ENCODE data around the gene SLC36A3. TPM values are rescaled to one million over a fixed set of nuclear protein-coding genes. Genes with fewer than 3 reads are reported as not detected.

Gene SLC36A3
- total and polyA plus RNA-seq, 2 of the 8 experiments (the other 6 are each of a cell fraction or from before 2014, with no cell fraction given) = not detected

DNA sequence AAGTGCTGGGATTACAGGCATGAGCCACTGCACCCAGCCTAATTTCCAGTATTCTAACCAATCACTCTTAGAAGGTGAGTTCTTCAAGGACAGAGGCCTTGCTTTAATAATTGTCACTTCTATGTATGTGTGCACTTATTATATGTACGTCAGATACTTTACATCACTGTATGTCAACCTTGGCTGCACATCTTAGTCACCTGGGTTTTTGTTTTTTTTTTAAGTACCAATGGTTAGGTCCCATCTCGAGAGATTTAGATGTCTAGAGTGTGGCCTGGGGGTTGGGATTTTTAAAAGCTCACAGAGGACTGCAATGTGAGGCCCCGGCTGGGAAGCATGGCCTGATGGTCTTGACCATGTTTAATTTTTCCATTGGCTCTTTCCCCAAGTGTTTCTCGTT lies 60.4 kb downstream of the SLC36A3 start:
- no peak overlapping the region for H2BK5ac ChIP-seq (ENCODE audit: low read depth, low read length)
- TF ChIP-seq CBX5 (IDR thresholded peaks at IDR 0.05; ENCODE audit: low read depth, low read length) (no peak), RAD21 (IDR thresholded peaks at IDR 0.05 in 1 of 2, conservative IDR thresholded peaks at IDR 0.05 in 1 of 2; ENCODE audit: low read depth in 2 of 2, low read length in 2 of 2) (no peak), SRF (IDR thresholded peaks at IDR 0.05; ENCODE audit: low read depth, low read length) (no peak), YY1 (IDR thresholded peaks at IDR 0.05; ENCODE audit: low read depth, low read length) (no peak), HDAC6 (IDR thresholded peaks at IDR 0.05; ENCODE audit: low read depth, low read length) (no peak), FOSL1 (IDR thresholded peaks at IDR 0.05; ENCODE audit: insufficient read depth, low read depth, low read length) (no peak), EGR1 (IDR thresholded peaks at IDR 0.05; ENCODE audit: borderline replicate concordance, low read depth, low read length) (no peak), SP1 (IDR thresholded peaks at IDR 0.05; ENCODE audit: low read depth, low read length) (no peak), HDAC2 (IDR thresholded peaks at IDR 0.05; ENCODE audit: borderline replicate concordance in 1 of 2, low read depth in 2 of 2, low read length in 2 of 2) (no peak), TEAD4 (IDR thresholded peaks at IDR 0.05; ENCODE audit: low read depth, low read length) (no peak)
- no peak overlapping the region for H2AK5ac ChIP-seq (ENCODE audit: low read depth, low read length)
- H3K27me3 ChIP-seq (replicated peaks in 1 of 4; ENCODE audit: control insufficient read depth in 3 of 4, extremely low read depth in 1 of 4, insufficient read depth in 3 of 4, low read length in 3 of 4) = no peaks in the 10 kb centered on the region
- H4K20me1 ChIP-seq (replicated peaks in 1 of 2; ENCODE audit: control insufficient read depth in 1 of 2, insufficient read depth in 2 of 2, low read length in 2 of 2) = no peaks in the 10 kb centered on the region
- no peak overlapping the region for H3K4ac ChIP-seq (replicated peaks; ENCODE audit: insufficient read length, low read depth, low read length)
- ChIA-PET CTCF (ENCODE audit: partially characterized antibody) (interaction anchor here (3.2 to 7.4 kb wide), 2 partner anchors 8 to 15 kb away, joined by 13 to 75 read pairs; partner anchors contain the start of gene GM2A), POLR2A (ENCODE audit: partially characterized antibody) (no interaction called here)
- H3K18ac ChIP-seq (ENCODE audit: extremely low read depth, low read length) = no peak overlapping the region
- no peak overlapping the region for H3K4me3 ChIP-seq (ENCODE audit: extremely low read depth in 1 of 4, insufficient read depth in 2 of 4, low read depth in 3 of 4, low read length in 4 of 4)
- 90% methylated on average over 4 of the region's 4 CpGs; no CpG with 5 or more reads in 1 of the 2 experiments for WGBS, 2 experiments (ENCODE audit: extremely low coverage in 1 of 2, insufficient coverage in 1 of 2, insufficient read length in 1 of 2, insufficient replicate concordance in 2 of 2, low coverage in 1 of 2, low lambda C conversion rate in 2 of 2, missing lambda C conversion rate in 1 of 2)
- no peak overlapping the region for H4K91ac ChIP-seq (replicated peaks; ENCODE audit: insufficient read length, low read length)
- no peak overlapping the region for H2BK20ac ChIP-seq (ENCODE audit: low read length)
- no peaks in the 10 kb centered on the region for H3K36me3 ChIP-seq (ENCODE audit: control insufficient read depth in 2 of 4, insufficient read depth in 4 of 4, low read length in 3 of 4)
- no peak overlapping the region for H3K14ac ChIP-seq (ENCODE audit: insufficient read length)
- H2BK15ac ChIP-seq (ENCODE audit: low read length) = no peak overlapping the region
- H3K23ac ChIP-seq (ENCODE audit: insufficient read length) = no peak overlapping the region
- no peak overlapping the region for H4K5ac ChIP-seq (ENCODE audit: insufficient read length, low read depth, low read length)
- no peak for DNase-seq (ENCODE audit: low read depth in 1 of 2, low spot score in 2 of 2)
- H3K27ac ChIP-seq (ENCODE audit: low read depth, low read length) = no peak overlapping the region
- no peaks in the 10 kb centered on the region for H3K9me3 ChIP-seq (ENCODE audit: insufficient read depth in 2 of 2, low read depth in 1 of 2, low read length in 1 of 2)
- H3K9ac ChIP-seq (replicated peaks in 1 of 4; ENCODE audit: extremely low read depth in 1 of 4, low read depth in 3 of 4, low read length in 3 of 4) = no peak overlapping the region
- no peaks in the 10 kb centered on the region for H3K79me1 ChIP-seq (ENCODE audit: low read depth, low read length)
- no peaks in the 10 kb centered on the region for H3K23me2 ChIP-seq (ENCODE audit: low read depth, low read length)
- no peak overlapping the region for H2BK12ac ChIP-seq (ENCODE audit: low read depth, low read length)
- peaks cover 2 to 11% (median 6%) of the 10 kb centered on the region in 4 experiments; a peak in 6 of 7 replicates for H3K4me1 ChIP-seq (replicated peaks in 1 of 4; ENCODE audit: control insufficient read depth in 3 of 4, insufficient read depth in 4 of 4, low read length in 3 of 4)
- no peak overlapping the region for H2AFZ ChIP-seq (ENCODE audit: low read length)
- no peak overlapping the region for H2BK120ac ChIP-seq (replicated peaks; ENCODE audit: low read depth, low read length)
- no peak overlapping the region for H4K8ac ChIP-seq (ENCODE audit: extremely low read depth, insufficient read depth, low read length)
- no peak for FAIRE-seq
- H3K79me2 ChIP-seq (ENCODE audit: control insufficient read depth in 1 of 2, insufficient read depth in 2 of 2, low read length in 2 of 2) = no peaks in the 10 kb centered on the region
- H3K4me2 ChIP-seq (ENCODE audit: insufficient read depth in 1 of 2, low read depth in 2 of 2, low read length in 2 of 2) = no peak overlapping the region
- no peak overlapping the region for H3K56ac ChIP-seq (replicated peaks; ENCODE audit: insufficient read length, low read depth, low read length)

Data from H1 (cell line).